ENCODE measurements around the gene NOD1. TPM values are rescaled to one million over a fixed set of nuclear protein-coding genes. Genes with fewer than 3 reads are reported as not detected.
A peak's percentile ranks its signal among the peaks of the same experiment; 100 is the strongest.

NOD1 gene
- total RNA-seq, 1 donor from 2014 or later: 14.5 TPM

- Histone ChIP-seq H3K4me3 (peak overlapping the region; percentile 57 to 66), H3K9me3 (no peaks in the 10 kb centered on the region), H3K27me3 (no peaks in the 10 kb centered on the region), H3K4me1 (peaks cover 39% of the 10 kb centered on the region), H3K27ac (peak overlapping the region; percentile 86), H3K36me3 (no peaks in the 10 kb centered on the region)
- no peak for TF ChIP-seq CTCF (IDR thresholded peaks at IDR 0.05)
- TF ChIP-seq POLR2A (IDR thresholded peaks at IDR 0.05): no peak
- TF ChIP-seq POLR2AphosphoS5 (IDR thresholded peaks at IDR 0.05; ENCODE audit: insufficient read depth in 1 of 2, low read depth in 1 of 2): peak in 1 of 2 donors; percentile 25
- DNase-seq (ENCODE audit: extremely low spot score in 2 of 2): no peak
- intact Hi-C loops (cut with DNase I): no loop called here
Measured at GRCh38 chr7:30479202-30480120, 877 bp upstream of the NOD1 start.

GRCh38 chr7:30476459-30477145 is 2.0 kb downstream of the NOD1 start:
- H3K36me3 ChIP-seq: no peaks in the 10 kb centered on the region
- no peak for DNase-seq (ENCODE audit: extremely low spot score in 2 of 2)
- intact Hi-C loops (cut with DNase I): no loop called here
- no peaks in the 10 kb centered on the region for H3K9me3 ChIP-seq
- H3K4me3 ChIP-seq: no peak overlapping the region
- TF ChIP-seq POLR2A (IDR thresholded peaks at IDR 0.05) (no peak), CTCF (IDR thresholded peaks at IDR 0.05) (no peak), POLR2AphosphoS5 (IDR thresholded peaks at IDR 0.05; ENCODE audit: insufficient read depth in 1 of 2, low read depth in 1 of 2) (no peak)
- no peaks in the 10 kb centered on the region for H3K27me3 ChIP-seq
- no peak overlapping the region for H3K27ac ChIP-seq
- H3K4me1 ChIP-seq: peaks cover 63% of the 10 kb centered on the region

GRCh38 chr7:30475580-30475979 is 3.0 kb downstream of the NOD1 start:
- Histone ChIP-seq H3K27me3 (no peaks in the 10 kb centered on the region), H3K36me3 (no peaks in the 10 kb centered on the region), H3K9me3 (no peaks in the 10 kb centered on the region), H3K4me3 (no peak overlapping the region), H3K27ac (peak overlapping the region; percentile 35), H3K4me1 (peaks cover 73% of the 10 kb centered on the region)
- no peak for DNase-seq (ENCODE audit: extremely low spot score in 2 of 2)
- no peak for TF ChIP-seq POLR2AphosphoS5 (IDR thresholded peaks at IDR 0.05; ENCODE audit: insufficient read depth in 1 of 2, low read depth in 1 of 2)
- no peak for TF ChIP-seq POLR2A (IDR thresholded peaks at IDR 0.05)
- TF ChIP-seq CTCF (IDR thresholded peaks at IDR 0.05): no peak
- intact Hi-C loops (cut with DNase I): no loop called here

- Histone ChIP-seq H3K36me3 (no peaks in the 10 kb centered on the region), H3K9me3 (no peaks in the 10 kb centered on the region), H3K4me1 (peaks cover 80% of the 10 kb centered on the region), H3K27me3 (no peaks in the 10 kb centered on the region), H3K27ac (peak overlapping the region; percentile 56), H3K4me3 (no peak overlapping the region)
- no peak for TF ChIP-seq CTCF (IDR thresholded peaks at IDR 0.05)
- no peak for TF ChIP-seq POLR2A (IDR thresholded peaks at IDR 0.05)
- TF ChIP-seq POLR2AphosphoS5 (IDR thresholded peaks at IDR 0.05; ENCODE audit: insufficient read depth in 1 of 2, low read depth in 1 of 2): peak in 1 of 2 donors; percentile 11
- DNase-seq (ENCODE audit: extremely low spot score in 2 of 2): no peak
- intact Hi-C loops (cut with DNase I): no loop called here
Measured at GRCh38 chr7:30474893-30475292, 3.7 kb downstream of the NOD1 start.
